Liver (tissue), 3 donors: ENCODE measurements around the gene INTS2.

Experiments used
- EGR1 ChIP-seq, 2 donors: IDR thresholded peaks; 2 replicates each; pipeline ENCODE4 v1.6.1; 2016 to 2018; ENCODE audit warnings: antibody characterized with exemption in 2 of 2, low read depth in 2 of 2
- GABPA ChIP-seq, 2 donors: IDR thresholded peaks in 1 of 2; conservative IDR thresholded peaks in 1 of 2; 2 replicates each; pipeline ENCODE4 v1.6.1; 2016; ENCODE audit warnings: antibody characterized with exemption in 2 of 2, mild to moderate bottlenecking in 1 of 2, moderate library complexity in 1 of 2
- JUND ChIP-seq, 2 donors: IDR thresholded peaks; 2 replicates each; pipeline ENCODE4 v1.6.1; 2016; ENCODE audit warnings: antibody characterized with exemption in 2 of 2
- RXRA ChIP-seq, 2 donors: IDR thresholded peaks; 2 replicates each; pipeline ENCODE4 v1.6.1; 2017 to 2018; ENCODE audit warnings: antibody characterized with exemption in 2 of 2, mild to moderate bottlenecking in 1 of 2
- YY1 ChIP-seq: IDR thresholded peaks from 2 replicates; pipeline ENCODE4 v1.6.1; 2016; ENCODE audit warnings: antibody characterized with exemption, mild to moderate bottlenecking
- TF ChIP-seq, protein P1 (sequence below): fragments of 150-350 bp; IDR thresholded peaks from 2 replicates; pipeline ENCODE4 v1.5.1; 2017; ENCODE audit warnings: improper control_type of control experiment, low read depth, low read length; ENCODE audit not compliant: missing input control
- donor health status: healthy.
- donor health status: healthy.

DNA sequence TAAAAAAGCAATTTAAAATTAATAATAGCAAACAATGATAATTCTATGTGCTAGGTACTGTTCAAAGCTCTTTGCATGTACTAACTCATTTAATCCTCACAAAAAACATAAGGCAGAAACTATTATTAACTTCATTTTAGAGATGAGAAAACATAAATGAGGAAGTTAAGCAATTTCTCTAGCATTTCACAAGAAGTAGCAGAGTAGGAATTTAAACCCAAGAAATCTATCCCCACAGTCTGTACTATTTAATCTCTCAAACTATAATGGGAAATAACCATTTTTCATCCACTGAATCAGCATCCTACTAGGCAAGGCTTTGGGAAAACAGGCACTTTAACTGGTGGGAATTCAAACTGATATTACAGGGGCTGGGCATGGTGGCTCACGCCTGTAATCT lies 42.2 kb upstream of the INTS2 start:
- TF ChIP-seq GABPA (IDR thresholded peaks at IDR 0.05 in 1 of 2, conservative IDR thresholded peaks at IDR 0.05 in 1 of 2) (no peak), JUND (IDR thresholded peaks at IDR 0.05) (no peak), EGR1 (IDR thresholded peaks at IDR 0.05; ENCODE audit: low read depth in 2 of 2) (no peak), YY1 (no peak), RXRA (IDR thresholded peaks at IDR 0.05) (no peak)
- TF ChIP-seq, protein P1, sequence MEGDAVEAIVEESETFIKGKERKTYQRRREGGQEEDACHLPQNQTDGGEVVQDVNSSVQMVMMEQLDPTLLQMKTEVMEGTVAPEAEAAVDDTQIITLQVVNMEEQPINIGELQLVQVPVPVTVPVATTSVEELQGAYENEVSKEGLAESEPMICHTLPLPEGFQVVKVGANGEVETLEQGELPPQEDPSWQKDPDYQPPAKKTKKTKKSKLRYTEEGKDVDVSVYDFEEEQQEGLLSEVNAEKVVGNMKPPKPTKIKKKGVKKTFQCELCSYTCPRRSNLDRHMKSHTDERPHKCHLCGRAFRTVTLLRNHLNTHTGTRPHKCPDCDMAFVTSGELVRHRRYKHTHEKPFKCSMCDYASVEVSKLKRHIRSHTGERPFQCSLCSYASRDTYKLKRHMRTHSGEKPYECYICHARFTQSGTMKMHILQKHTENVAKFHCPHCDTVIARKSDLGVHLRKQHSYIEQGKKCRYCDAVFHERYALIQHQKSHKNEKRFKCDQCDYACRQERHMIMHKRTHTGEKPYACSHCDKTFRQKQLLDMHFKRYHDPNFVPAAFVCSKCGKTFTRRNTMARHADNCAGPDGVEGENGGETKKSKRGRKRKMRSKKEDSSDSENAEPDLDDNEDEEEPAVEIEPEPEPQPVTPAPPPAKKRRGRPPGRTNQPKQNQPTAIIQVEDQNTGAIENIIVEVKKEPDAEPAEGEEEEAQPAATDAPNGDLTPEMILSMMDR = no peak
